Cardiac fibroblast (primary cell): ENCODE measurements around the gene PTPA.

ENCODE experiments used
- DNase-seq, 2 donors: peaks; one replicate each; pipeline versions ENCODE4 v3.0.0 to v3.0.0-alpha.2; 2010; ENCODE audit warnings: low read depth in 2 of 2
- H3K4me3 ChIP-seq, 2 donors: replicated peaks in 1 of 2; 1 replicate in 1 of 2; 2 replicates in 1 of 2; pipeline ENCODE4 v1.5.1; 2011; ENCODE audit warnings: low read depth in 2 of 2, low read length in 2 of 2, mild to moderate bottlenecking in 2 of 2, moderate library complexity in 1 of 2
- CTCF ChIP-seq: IDR thresholded peaks from one replicate; pipeline ENCODE4 v1.5.1; 2011; ENCODE audit warnings: low read depth, mild to moderate bottlenecking, low read length, inconsistent platforms

The PTPA gene

GRCh38 chr9:129076640-129077037 lies 34.6 kb upstream of the PTPA start:
- H3K4me3 ChIP-seq = no peak overlapping the region
- no peak for DNase-seq
- TF ChIP-seq CTCF = no peak

- no peak overlapping the region for H3K4me3 ChIP-seq
- TF ChIP-seq CTCF = no peak
- DNase-seq = no peak
Observed at GRCh38 chr9:129077236-129077635, 34.0 kb upstream of the PTPA start.

GRCh38 chr9:129078691-129079503 lies 32.3 kb upstream of the PTPA start:
- TF ChIP-seq CTCF = no peak
- DNase-seq = no peak
- H3K4me3 ChIP-seq = no peak overlapping the region

GRCh38 chr9:129079829-129080228 lies 31.4 kb upstream of the PTPA start:
- peak overlapping the region in 1 of 2 donors; percentile 84 for H3K4me3 ChIP-seq
- no peak for TF ChIP-seq CTCF
- DNase-seq = no peak

- TF ChIP-seq CTCF = no peak
Observed at GRCh38 chr9:129080298-129080600, 31.0 kb upstream of the PTPA start.

GRCh38 chr9:129080601-129081387 lies 30.4 kb upstream of the PTPA start, which contains the start of gene DOLPP1:
TSS of gene DOLPP1 (plus strand) at chr9:129081111. CDS start at chr9:129081132, 21 bp downstream.
- TF ChIP-seq CTCF = no peak
- peak within 1 kb of the TSS; percentile 75 to 84 for H3K4me3 ChIP-seq
- DNase-seq = peak; percentile 99 to 100

More at GRCh38 chr9:129080298-129080600, 31.0 kb upstream of the PTPA start:
- no peak for DNase-seq
- H3K4me3 ChIP-seq = peak overlapping the region; percentile 64 to 84
